Body of pancreas (tissue), 4 donors: ENCODE data around the gene METTL3. TPM values are rescaled to one million over a fixed set of nuclear protein-coding genes. Genes with fewer than 3 reads are reported as not detected.

Experiments
- ATAC-seq: fragments of 150-250 bp; one replicate; pipeline ENCODE4 v1.9.1; 2016
- DNase-seq, 4 donors: peaks; one replicate each; pipeline ENCODE4 v3.0.0-alpha.2; 2019
- H3K27ac ChIP-seq, 4 donors: fragments of 200-600 bp; sonication (generic); 1 replicate in 3 of 4; 2 replicates in 1 of 4; pipeline versions ENCODE4 v1.5.1 to v1.6.1; 2016 to 2019; ENCODE audit warnings: mild to moderate bottlenecking in 1 of 4, mixed read lengths in 1 of 4, moderate library complexity in 1 of 4
- H3K27me3 ChIP-seq, 2 donors: fragments of 200-600 bp; sonication (generic); one replicate each; pipeline ENCODE4 v1.6.0; 2016; ENCODE audit warnings: mild to moderate bottlenecking in 1 of 2
- H3K36me3 ChIP-seq, 2 donors: fragments of 200-600 bp; sonication (generic); replicated peaks in 1 of 2; 2 replicates each; pipeline ENCODE4 v1.5.1; 2016; ENCODE audit warnings: low read depth in 2 of 2; ENCODE audit not compliant: insufficient read depth in 1 of 2
- H3K4me1 ChIP-seq: fragments of 200-600 bp; sonication (generic); one replicate; pipeline ENCODE4 v1.6.0; 2016
- H3K4me3 ChIP-seq, 2 donors: fragments of 200-600 bp; sonication (generic); 1 replicate in 1 of 2; 2 replicates in 1 of 2; pipeline ENCODE4 v1.5.1; 2016 to 2019
- H3K9me3 ChIP-seq, 3 donors: fragments of 200-600 bp; sonication (generic); 1 replicate in 2 of 3; 2 replicates in 1 of 3; pipeline ENCODE4 v1.5.1; 2016
- CTCF ChIP-seq, 7 experiments: fragments of 450-650 bp in 4 of 7; fragments of 200-600 bp in 3 of 7; sonication (generic) in 3 of 7; IDR thresholded peaks; one replicate each; pipeline ENCODE4 v1.5.1; 2016 to 2019; ENCODE audit warnings: antibody characterized with exemption in 7 of 7
- POLR2A ChIP-seq, 3 donors: fragments of 450-650 bp; IDR thresholded peaks; one replicate each; pipeline ENCODE4 v1.6.1; 2016; ENCODE audit warnings: antibody characterized with exemption in 3 of 3, mild to moderate bottlenecking in 2 of 3
- WGBS, 2 donors: methylation state at CpG; one replicate each; pipeline ENCODE4 v1.1.5; 2017; 5-methylcytosine and 5-hydroxymethylcytosine counted together
- intact Hi-C: fragments of 100-400 bp; cut with DNase I; formaldehyde crosslinking; loops from one replicate; pipeline ENCODE4 v1.15.1; 2023
- total RNA-seq, 2 donors: library from RNA; depleted of rRNA; stranded (reverse); fragments of >200 nt; gene quantifications; one replicate each; pipeline ENCODE4 v1.1.0, GENCODE V29; 2016

Gene METTL3
- total RNA-seq, 2 donors from 2014 or later = 49.8 to 69.2 TPM

- 20 to 21% methylated on average over 13 of the region's 13 CpGs for WGBS, 2 donors
- H3K27ac ChIP-seq = peak overlapping the region in 2 of 4 donors; percentile 54 to 59
- H3K27me3 ChIP-seq = no peaks in the 10 kb centered on the region
- intact Hi-C loops = no loop called here
- H3K4me1 ChIP-seq = peaks cover 9% of the 10 kb centered on the region
- no peak for DNase-seq
- no peaks in the 10 kb centered on the region for H3K9me3 ChIP-seq
- TF ChIP-seq CTCF (IDR thresholded peaks at IDR 0.05) = no peak
- no peak for TF ChIP-seq POLR2A (IDR thresholded peaks at IDR 0.05)
- peak overlapping the region; percentile 70 to 87 for H3K4me3 ChIP-seq
- ATAC-seq = no peak
- no peaks in the 10 kb centered on the region for H3K36me3 ChIP-seq
Observed at GRCh38 chr14:21526672-21527317, 15.7 kb upstream of the METTL3 start.

GRCh38 chr14:21525962-21526671 is 15.0 kb upstream of the METTL3 start, which contains the start of gene SALL2:
SALL2 (minus strand) TSS chr14:21526346; CDS start chr14:21526127, 219 bp downstream.
- intact Hi-C loops = no loop called here
- no peaks in the 10 kb centered on the region for H3K36me3 ChIP-seq
- DNase-seq (peak; percentile 65 to 83 (median 82)), ATAC-seq (peak; percentile 94)
- peaks cover 9% of the 10 kb centered on the region for H3K4me1 ChIP-seq
- H3K27ac ChIP-seq = peak within 1 kb of the TSS in 2 of 4 donors; percentile 54 to 59
- no peaks in the 10 kb centered on the region for H3K27me3 ChIP-seq
- TF ChIP-seq POLR2A (IDR thresholded peaks at IDR 0.05) = peak in 2 of 3 donors; percentile 40 to 60
- no peak for TF ChIP-seq CTCF (IDR thresholded peaks at IDR 0.05)
- H3K4me3 ChIP-seq = peak within 1 kb of the TSS; percentile 70 to 87
- WGBS, 2 donors = 0 to 1% methylated on average over 25 to 28 of the region's 43 CpGs
- H3K9me3 ChIP-seq = no peaks in the 10 kb centered on the region

- peak; percentile 7 for ATAC-seq
- intact Hi-C loops = no loop called here
- no peaks in the 10 kb centered on the region for H3K27me3 ChIP-seq
- no peaks in the 10 kb centered on the region for H3K36me3 ChIP-seq
- DNase-seq = peak in 3 of 4 donors; percentile 16 to 29 (median 27)
- TF ChIP-seq POLR2A (IDR thresholded peaks at IDR 0.05) (no peak), CTCF (IDR thresholded peaks at IDR 0.05) (no peak)
- WGBS, 2 donors = 54 to 57% methylated on average over 11 to 12 of the region's 12 CpGs
- H3K9me3 ChIP-seq = no peaks in the 10 kb centered on the region
- peaks cover 9% of the 10 kb centered on the region for H3K4me1 ChIP-seq
- H3K27ac ChIP-seq = peak overlapping the region in 2 of 4 donors; percentile 54 to 59
- peak overlapping the region; percentile 70 to 87 for H3K4me3 ChIP-seq
Observed at GRCh38 chr14:21525571-21525961, 14.4 kb upstream of the METTL3 start.

- no peak for DNase-seq
- Histone ChIP-seq H3K27me3 (no peaks in the 10 kb centered on the region), H3K36me3 (no peaks in the 10 kb centered on the region), H3K4me1 (peaks cover 9% of the 10 kb centered on the region), H3K27ac (no peak overlapping the region), H3K4me3 (no peak overlapping the region), H3K9me3 (no peaks in the 10 kb centered on the region)
- TF ChIP-seq POLR2A (IDR thresholded peaks at IDR 0.05) (no peak), CTCF (IDR thresholded peaks at IDR 0.05) (no peak)
- no peak for ATAC-seq
- intact Hi-C loops = no loop called here
- 64 to 89% methylated on average over 4 to 12 of the region's 18 CpGs for WGBS, 2 donors
Observed at GRCh38 chr14:21524575-21525490, 13.7 kb upstream of the METTL3 start.
